Stimulated activated CD4-positive, alpha-beta T cell treated with anti-CD3 and anti-CD28 coated beads, TNF-alpha, amount 100 ng/mL, for 24 hours (primary cell): ENCODE measurements around the gene NOL3.

Experiments
- DNase-seq, 3 experiments: peaks; one replicate each; pipeline ENCODE4 v3.0.0-alpha.2; 2020; ENCODE audit warnings: low read depth in 3 of 3

NOL3 gene

DNA sequence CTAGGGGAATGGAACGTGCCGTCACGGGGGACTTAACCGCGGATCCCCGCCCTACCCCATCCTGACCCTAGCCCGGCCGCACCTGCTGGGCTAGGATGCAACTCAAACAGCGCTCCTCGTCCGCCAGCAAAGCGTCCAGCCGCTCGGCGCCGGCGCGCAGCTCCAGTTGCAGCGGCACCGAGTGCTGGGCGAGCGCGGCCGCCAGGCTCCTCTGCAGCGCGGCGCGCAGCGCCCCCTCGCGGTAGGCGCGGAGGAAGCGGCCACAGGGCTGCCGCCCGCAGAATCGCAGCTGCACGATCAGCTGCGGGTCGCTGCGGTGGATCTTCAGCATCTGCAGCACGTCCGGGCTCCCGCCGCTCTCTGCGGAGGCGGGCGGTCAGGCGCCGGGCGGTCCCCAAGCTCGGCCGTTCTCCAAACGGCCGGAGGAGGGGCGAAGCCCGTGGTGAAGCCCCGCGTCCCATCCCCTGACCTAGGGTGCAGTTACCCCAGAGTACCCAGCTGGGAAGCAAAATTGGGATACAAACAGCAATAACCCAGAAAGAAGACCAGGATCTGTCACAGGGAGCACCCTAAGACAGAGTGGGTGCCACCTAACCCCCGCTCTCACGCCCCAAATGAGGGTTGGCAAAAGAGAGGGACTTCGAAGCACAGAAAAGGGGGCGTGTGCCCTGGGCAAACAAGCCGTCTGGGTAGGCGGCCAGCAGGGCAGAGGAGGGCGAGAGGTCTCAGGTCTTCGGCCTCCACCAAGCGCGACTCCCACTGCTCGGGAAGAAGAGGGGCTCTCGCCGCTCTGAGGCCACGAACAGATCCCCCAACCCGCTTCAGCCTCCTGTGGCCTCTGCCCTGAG is 14.8 kb upstream of the NOL3 start:
- peak in 2 of 3 experiments; percentile 59 to 77 for DNase-seq

DNA sequence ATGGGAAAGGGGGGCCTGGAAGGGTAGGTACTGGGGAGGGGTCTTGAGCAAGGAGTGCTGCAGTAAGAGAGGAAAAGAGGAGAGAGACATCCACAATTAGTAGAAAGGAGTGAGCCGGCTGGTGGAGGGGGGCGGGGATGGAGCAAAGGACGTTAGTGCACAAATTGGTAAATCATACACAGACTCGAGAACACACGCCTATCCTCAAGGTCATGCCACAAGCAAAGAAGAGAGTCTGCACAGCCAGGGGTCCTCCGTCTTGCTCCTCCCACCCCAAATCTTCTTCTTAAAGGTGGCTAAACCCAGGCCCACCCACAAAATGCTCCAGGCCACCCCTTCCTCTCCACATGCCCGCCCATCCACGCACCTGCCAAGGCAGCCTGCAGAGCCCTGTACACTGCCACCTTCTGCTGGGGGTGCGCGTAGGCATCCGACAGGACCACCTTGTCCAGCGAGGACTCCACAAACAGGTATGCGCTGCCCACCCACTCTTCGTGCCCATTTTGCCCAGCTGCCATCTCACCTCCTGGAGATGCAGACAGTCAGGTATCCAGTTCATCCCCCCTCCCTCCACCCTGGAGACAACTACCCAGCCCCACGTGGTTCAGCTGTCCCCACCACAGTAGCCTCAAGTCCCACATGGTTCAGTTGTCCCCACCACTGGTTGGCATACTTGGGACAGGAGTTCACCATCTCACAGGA is 14.0 kb upstream of the NOL3 start:
- no peak for DNase-seq

DNA sequence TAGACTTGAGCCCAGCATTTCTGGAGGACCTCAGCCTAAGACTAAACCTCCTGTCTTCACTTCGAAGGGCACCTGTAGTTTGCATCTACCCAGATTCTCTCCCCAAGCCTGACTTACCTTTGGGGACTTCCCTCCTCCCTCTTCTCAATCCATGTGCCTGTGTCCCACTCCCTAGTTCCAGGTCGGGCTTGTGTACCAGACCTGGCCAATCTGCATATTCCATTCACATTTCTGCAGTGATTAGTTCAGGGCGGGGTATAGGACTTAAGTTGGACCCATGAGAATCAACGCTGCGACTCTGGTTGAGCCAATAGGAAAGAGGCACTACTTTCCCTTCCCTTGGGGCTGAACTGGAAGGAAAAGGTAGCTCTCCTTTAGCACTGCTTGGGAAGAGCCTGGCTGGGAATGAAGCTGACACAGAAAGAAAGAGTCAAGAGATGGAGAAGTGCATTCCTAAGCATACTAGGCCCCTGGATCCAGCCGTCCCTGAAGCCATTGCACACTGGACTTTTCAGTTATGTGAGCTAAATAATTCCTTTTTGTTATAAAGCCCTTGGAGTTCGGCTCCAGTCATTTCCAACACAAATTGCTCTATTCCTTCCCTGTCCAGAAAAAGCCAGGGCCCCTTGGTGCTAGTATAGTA is 13.1 kb upstream of the NOL3 start:
- no peak for DNase-seq

DNA sequence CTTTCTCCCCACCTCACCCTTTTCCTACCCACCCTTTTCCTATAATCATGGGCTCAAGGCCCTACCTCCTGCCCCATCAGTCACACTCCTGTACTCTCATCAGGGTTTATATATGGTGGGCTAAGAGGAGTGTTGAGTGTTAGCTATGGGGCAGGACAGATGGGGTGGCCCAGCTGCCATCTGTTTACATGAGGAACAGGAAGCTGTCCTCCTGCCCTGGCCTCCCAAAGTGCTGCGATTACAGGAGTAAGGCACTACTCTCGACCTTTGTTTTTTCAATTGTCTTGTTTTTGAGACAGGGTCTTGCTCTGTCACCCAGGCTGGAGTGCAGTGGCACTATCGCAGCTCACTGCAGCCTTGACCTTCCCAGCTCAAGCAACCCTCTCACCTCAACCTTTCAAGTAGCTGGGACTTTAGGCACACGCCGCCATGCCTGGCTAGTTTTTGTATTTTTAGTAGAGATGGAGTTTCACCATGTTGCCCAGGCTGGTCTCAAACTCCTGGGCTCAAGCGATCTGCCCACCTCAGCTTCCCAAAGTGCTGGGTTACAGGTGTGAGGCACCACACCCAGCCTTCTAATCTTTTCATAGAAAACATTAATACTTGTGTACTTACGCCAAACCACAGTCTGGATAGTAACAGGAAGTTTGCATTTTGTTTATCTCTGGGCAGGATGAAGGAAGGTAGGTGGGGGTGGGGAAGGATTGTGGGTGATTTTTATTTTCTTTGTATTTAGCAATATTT is 12.3 kb upstream of the NOL3 start:
- no peak for DNase-seq

- peak in 1 of 3 experiments; percentile 80 for DNase-seq
Observed at GRCh38 chr16:67158637-67159600, 11.4 kb upstream of the NOL3 start.

DNA sequence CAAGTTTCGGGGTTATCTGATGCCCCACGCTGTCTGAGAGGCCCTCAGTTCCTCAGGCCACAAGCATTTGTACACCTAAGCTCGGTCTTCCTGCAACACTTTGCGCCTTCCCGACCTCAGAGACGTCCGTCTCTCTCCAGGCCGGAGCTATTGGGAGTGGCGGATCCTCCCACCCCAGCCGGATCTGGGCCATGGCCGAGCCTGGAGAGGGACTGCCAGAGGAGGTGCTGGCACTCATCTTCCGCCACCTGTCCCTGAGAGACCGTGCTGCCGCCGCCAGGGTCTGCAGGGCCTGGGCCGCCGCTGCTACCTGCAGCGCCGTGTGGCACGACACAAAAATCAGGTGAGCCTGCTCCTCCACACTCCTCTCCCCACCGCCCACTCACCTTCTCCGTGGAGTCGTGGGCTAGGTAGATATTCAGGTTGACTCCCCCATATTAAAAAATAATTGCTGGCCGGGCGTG is 8.7 kb upstream of the NOL3 start:
- DNase-seq: no peak

GRCh38 chr16:67162506-67163163 is 7.7 kb upstream of the NOL3 start:
- no peak for DNase-seq

DNA sequence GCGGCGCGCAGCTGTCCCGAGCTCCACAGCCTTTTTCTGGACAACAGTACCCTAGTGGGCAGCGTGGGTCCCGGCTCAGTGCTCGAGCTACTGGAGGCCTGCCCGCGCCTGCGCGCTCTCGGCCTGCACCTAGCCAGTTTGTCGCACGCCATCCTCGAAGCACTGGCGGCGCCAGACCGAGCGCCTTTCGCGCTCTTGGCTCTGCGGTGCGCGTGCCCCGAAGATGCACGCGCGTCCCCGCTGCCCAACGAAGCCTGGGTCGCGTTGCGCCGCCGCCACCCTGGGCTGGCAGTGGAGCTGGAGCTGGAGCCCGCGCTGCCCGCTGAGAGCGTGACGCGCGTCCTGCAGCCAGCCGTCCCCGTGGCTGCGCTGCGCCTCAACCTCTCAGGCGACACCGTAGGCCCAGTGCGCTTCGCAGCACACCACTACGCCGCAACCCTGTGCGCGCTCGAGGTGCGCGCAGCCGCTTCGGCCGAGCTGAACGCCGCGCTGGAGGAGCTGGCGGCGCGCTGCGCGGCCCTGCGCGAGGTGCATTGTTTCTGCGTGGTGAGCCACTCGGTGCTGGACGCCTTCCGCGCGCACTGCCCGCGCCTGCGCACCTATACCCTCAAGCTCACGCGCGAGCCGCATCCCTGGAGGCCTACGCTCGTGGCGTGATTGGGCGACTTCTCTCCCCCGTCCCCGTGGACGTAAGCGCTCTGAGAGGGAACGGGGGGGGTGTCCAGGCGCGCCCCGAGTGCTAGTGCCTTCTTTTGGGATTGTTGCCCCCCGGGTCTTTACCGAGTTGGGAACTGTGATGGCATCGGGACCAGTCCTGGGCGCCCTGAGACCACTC is 7.0 kb upstream of the NOL3 start:
- DNase-seq: peak in 1 of 3 experiments; percentile 48

DNA sequence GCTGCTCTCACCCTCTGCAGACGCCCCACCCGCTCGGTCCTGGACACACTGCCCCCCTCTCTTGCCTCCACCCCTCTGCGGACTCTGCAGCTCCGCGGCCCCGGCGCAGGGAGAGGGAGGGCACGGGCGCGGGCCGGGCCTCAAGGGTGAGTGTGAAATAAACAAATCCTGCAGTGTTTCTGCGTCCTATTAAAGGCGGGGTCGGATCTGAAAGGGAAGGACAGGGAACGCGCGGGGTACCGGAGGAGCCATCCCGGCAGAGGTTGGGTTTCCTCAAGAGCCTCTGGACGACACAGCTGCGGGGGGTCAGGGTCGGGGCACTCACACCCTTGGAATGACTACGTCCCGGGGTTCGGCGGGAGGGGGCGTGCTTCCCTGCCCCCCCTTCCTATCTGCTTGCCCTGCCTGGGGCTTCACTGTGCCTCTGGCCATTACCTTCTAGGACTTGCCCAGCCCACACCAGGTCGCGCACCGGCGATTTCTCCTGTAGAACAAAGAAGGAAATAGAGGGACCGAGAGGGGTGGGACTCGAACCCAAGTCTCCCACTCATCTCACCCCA is 6.3 kb upstream of the NOL3 start:
- DNase-seq: no peak

GRCh38 chr16:67164599-67165061 is 5.7 kb upstream of the NOL3 start, which contains the start of gene HSF4:
HSF4 (plus strand) TSS chr16:67164745; CDS start chr16:67164812, 67 bp downstream.
- DNase-seq: no peak

DNA sequence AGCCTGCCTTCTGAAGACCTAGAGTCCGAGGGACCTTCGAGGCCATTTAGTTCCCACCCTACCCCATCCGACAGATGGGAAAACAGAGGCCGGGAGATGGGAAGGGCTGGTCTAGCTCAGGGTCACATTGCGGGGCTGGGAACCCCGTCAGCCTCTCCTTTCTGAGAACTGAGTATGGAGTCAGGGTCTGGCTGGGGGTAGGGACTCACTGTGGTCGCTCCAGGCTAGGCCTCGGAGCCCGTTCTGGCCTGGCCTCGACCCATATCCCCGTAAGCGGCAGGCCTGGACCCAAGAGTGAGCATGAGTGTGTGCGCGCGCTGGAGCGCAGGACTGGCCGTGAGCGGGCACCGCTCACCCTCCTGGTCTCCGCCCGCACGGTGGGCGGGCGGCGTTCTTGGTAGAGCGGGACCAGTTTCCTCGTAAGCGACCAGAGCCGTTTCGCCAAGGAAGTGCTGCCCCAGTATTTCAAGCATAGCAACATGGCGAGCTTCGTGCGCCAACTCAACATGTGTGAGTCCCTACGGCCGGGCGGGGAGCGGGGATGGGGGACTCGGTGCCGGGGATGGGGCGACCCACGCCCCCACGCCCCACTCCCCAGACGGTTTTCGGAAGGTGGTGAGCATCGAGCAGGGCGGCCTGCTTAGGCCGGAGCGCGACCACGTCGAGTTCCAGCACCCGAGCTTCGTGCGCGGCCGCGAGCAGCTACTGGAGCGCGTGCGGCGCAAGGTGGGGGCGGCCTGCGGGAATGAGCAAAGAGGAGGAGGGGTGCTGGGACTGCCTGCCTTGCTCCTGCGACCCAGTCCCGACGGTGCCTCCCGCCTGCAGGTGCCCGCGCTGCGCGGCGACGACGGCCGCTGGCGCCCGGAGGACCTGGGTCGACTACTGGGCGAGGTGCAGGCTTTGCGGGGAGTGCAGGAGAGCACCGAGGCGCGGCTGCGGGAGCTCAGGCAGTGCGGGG is 4.9 kb upstream of the NOL3 start:
- DNase-seq: no peak

DNA sequence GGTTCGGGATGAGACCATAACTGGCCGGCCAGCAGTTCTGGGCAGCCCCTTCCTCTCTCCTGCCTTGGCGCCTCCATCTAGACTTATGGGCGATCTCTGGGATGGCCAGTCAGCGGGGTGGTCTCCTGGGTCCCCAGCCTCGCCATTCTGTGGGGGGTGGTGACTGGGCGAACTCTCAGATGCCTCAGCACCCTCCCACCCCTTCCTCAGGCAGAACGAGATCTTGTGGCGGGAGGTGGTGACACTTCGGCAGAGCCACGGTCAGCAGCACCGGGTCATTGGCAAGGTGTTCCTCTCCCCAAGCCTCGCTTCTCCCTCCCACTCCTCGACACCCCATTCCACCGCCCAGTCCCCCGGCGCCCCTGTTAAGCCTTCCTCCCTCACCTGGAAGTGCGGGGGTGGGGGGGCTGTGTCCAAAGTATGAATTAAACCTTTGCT is 4.2 kb upstream of the NOL3 start:
- DNase-seq: no peak

DNA sequence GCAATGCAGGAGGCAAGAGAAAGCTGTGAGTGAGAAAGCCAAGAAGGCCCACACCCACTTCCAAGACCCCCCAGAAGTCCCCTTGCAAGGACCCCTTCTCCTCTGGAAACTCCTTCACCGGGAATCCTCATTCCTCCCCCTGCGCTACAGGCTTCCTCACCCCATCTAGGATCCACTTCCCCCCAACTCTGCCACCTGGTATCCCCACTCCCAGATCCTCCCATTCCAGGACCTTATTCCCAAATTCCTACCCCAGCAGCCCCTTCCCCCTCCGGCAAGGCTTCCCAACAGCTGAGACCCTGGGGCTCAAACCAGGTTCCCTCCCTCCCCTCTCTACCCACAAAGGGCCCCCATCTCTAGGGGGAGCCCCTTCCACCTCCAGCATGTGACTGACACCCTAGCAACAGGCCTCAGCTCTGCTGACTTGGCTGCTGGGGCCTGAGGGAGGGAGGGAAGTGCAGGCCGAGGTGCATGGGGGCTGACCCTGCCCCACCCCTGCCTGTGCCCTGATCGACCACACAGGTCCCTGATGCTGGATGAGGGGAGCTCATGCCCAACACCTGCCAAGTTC is 3.7 kb upstream of the NOL3 start:
- no peak for DNase-seq

GRCh38 chr16:67167588-67167987 is 2.8 kb upstream of the NOL3 start:
- no peak for DNase-seq

DNA sequence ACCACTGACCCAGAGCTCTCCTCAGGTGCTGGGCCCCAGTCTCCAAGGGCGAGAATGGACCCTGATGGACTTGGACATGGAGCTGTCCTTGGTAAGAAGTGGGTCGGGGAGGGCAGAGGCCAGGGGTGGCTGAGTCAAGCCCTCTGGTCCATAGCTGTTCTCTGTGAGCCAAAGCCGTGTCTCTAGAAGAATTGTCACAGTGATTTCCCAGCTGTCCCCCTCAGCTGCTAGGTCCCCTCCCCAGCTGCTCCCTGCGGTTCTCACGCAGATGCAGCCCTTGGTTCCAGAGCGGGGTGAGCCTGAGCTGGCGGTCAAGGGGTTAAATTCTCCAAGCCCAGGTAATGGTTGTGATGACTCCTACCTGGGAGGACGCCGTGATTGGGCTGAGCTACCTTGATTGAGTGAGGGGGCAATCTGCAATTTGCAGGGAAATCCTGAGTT is 1.3 kb upstream of the NOL3 start:
- no peak for DNase-seq

DNA sequence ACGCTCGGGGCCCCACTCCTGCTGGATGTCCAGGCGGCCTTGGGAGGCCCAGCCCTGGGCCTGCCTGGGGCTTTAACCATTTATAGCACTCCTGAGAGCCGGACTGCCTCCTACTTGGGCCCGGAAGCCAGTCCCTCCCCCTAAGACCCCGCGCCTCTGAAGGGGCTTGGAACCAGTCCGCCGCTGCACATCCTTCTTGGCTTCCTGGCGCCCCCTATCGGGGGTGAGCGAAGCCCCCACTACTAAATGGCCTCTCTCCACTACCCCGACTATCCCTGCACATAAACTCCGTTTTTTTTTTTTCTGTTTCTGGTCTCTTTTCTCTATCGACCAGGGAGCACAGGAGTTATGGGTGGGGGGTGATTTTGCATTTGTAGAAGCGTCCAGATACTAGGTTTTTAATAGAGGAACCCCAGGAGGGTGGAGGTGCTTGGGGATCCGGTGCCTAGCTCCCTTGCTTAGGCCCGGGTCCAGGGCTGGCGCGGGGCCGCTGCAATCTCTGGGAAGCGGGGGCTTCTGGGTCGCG is 633 bp upstream of the NOL3 start:
- no peak for DNase-seq
